GM18951 (cell line): ENCODE measurements around the gene CUL3.

Source experiments
- POLR2A ChIP-seq: IDR thresholded peaks from 4 replicates; pipeline ENCODE4 v1.6.1; 2011; ENCODE audit warnings: mild to moderate bottlenecking; ENCODE audit not compliant: insufficient read length, insufficient read depth; ENCODE audit errors: extremely low read depth
- in situ Hi-C: fragments of 300-500 bp; cut with MboI; formaldehyde crosslinking; loops from one replicate; pipeline ENCODE4 v1.12.0; 2022; ENCODE audit warnings: low sequenced_read_pairs, mixed read lengths, inconsistent platforms; ENCODE audit not compliant: unreplicated experiment

The CUL3 gene

GRCh38 chr2:224432003-224432579, 153.1 kb downstream of the CUL3 start:
- in situ Hi-C loops: no loop called here
- TF ChIP-seq POLR2A: no peak

GRCh38 chr2:224429441-224429810, 155.7 kb downstream of the CUL3 start:
- no peak for TF ChIP-seq POLR2A
- in situ Hi-C loops: no loop called here

GRCh38 chr2:224428787-224429440, 156.2 kb downstream of the CUL3 start:
- in situ Hi-C loops: no loop called here
- TF ChIP-seq POLR2A: no peak

- TF ChIP-seq POLR2A: no peak
- in situ Hi-C loops: no loop called here
Measured at GRCh38 chr2:224427471-224427870, 157.7 kb downstream of the CUL3 start.

- in situ Hi-C loops: no loop called here
- no peak for TF ChIP-seq POLR2A
Measured at GRCh38 chr2:224426656-224427055, 158.5 kb downstream of the CUL3 start.

GRCh38 chr2:224421065-224421464, 164.1 kb downstream of the CUL3 start:
- in situ Hi-C loops: no loop called here
- TF ChIP-seq POLR2A: no peak
